ENCODE results near the gene CFAP119. TPM values are rescaled to one million over a fixed set of nuclear protein-coding genes. Genes with fewer than 3 reads are reported as not detected.

Gene CFAP119
- polyA plus RNA-seq, 1 donor (not counting 4 experiments of a cell fraction or from before 2014, with no cell fraction given), result 3.0 TPM

DNA sequence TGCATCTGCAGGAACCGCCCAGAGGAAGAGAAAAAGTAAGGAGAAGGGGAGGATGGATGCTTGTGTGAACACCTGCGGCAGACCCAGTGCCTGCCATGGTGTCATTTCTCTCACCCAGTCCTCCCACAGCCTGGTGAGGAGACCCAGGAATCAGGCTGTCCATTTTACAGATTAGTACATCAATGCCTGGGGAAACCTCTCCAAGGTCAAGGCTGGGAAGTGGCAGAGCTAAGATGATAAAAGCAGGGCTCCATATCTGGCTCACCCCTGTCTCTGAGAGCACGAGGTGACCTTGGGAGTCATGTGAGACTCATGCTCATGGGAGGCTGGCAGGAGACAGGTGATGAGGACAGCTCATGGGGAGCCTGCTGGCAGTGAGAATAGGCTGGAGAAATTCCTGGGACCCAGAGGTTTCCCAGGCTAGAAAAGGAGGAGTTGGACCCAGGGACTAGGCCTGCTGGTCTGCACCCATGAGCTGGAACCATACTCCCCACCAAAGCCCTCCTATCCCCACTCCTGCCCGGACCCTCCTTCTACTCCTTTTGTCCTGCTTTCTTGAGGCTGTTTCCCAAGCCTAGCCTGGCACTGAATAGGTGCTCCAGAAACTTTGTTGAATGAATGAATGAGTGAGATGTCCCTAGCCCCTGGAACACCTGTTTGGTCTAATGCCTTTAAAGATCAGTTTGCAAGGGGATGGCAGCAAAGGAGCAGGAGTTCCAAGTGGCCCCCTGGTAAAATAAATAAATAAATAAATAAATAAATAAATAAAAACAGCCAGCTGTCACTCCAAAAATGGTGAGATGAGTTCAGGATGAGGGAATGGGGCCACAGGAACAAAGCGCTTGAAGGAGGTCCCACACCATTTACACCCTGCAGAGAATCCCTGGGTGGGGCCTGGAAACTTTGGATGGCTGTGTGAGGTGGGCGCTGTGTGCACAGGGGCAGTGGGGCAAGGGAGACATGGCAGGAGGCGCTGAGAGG is 23.6 kb upstream of the CFAP119 start:
- TF ChIP-seq EZH2 (IDR thresholded peaks at IDR 0.05; ENCODE audit: low read length) (no peak), CTCF (optimal IDR thresholded peaks at IDR 0.05 in 1 of 3, IDR thresholded peaks at IDR 0.05 in 1 of 3, conservative IDR thresholded peaks at IDR 0.05 in 1 of 3; ENCODE audit: extremely low read depth in 1 of 3, insufficient read depth in 2 of 3, low read length in 3 of 3) (no peak)
- H3K4me1 ChIP-seq (ENCODE audit: control insufficient read depth, extremely low read depth, insufficient read depth, low read length), result peaks cover 10% of the 10 kb centered on the region
- H4K20me1 ChIP-seq (ENCODE audit: control insufficient read depth, extremely low read depth, insufficient read depth, low read length), result no peaks in the 10 kb centered on the region
- FAIRE-seq, result no peak
- no peaks in the 10 kb centered on the region for H3K9me3 ChIP-seq (ENCODE audit: control insufficient read depth, low read depth, low read length)
- no peak for DNase-seq (ENCODE audit: low read depth, low spot score)
- H3K4me2 ChIP-seq (ENCODE audit: control insufficient read depth, extremely low read depth, insufficient read depth, low read depth, low read length), result peak overlapping the region; percentile 87
- no peaks in the 10 kb centered on the region for H3K27me3 ChIP-seq (ENCODE audit: control insufficient read depth, extremely low read depth, insufficient read depth, low read length)
- H2AFZ ChIP-seq (ENCODE audit: control insufficient read depth, low read length), result no peak overlapping the region
- H3K9ac ChIP-seq (ENCODE audit: control insufficient read depth, extremely low read depth, insufficient read depth, low read length), result peak overlapping the region; percentile 88
- dilution Hi-C loops (cut with MboI; ENCODE audit: extremely low pct_ligation_motif_present, low sequenced_read_pairs), result loop anchor here (25.0 kb wide), 1 partner anchor 102 kb away; the partner anchor contains the start of genes BCL7C and CTF1
- no peak overlapping the region for H3K27ac ChIP-seq (ENCODE audit: control insufficient read depth, insufficient read depth, low read length)
- H3K36me3 ChIP-seq (ENCODE audit: control insufficient read depth in 2 of 2, extremely low read depth in 1 of 2, insufficient read depth in 2 of 2, low read length in 2 of 2), result peaks cover 6 to 18% of the 10 kb centered on the region in 2 experiments
- peak overlapping the region; percentile 59 to 86 (median 85) for H3K4me3 ChIP-seq (ENCODE audit: control insufficient read depth in 2 of 3, extremely low read depth in 1 of 3, insufficient read depth in 2 of 3, low read depth in 1 of 3, low read length in 3 of 3)
- H3K9me1 ChIP-seq (ENCODE audit: control insufficient read depth, extremely low read depth, insufficient read depth, low read length), result no peaks in the 10 kb centered on the region
- H3K79me2 ChIP-seq (ENCODE audit: control insufficient read depth, insufficient read depth, low read length), result peaks cover 20% of the 10 kb centered on the region

DNA sequence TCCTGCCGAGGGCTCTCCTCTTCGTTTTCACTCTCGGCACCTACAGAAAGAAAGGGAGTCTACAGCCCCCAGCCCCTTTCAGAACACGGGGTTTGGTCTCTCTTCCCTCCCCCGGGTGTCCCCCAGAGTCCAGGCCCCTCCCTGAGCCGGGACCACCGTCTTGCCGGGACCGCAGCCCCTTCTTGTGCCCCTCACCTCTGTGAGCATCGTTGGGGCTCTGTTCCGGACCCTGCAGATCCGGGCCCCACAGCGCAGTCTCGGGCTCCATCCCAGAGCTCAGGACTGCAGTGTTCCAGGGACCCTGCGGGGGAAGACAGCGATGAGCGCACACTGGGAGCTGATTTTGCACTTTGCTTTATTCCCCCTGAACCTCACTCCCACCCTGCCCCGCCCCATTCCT is 22.4 kb upstream of the CFAP119 start:
- no peaks in the 10 kb centered on the region for H3K9me3 ChIP-seq (ENCODE audit: control insufficient read depth, low read depth, low read length)
- no peaks in the 10 kb centered on the region for H3K27me3 ChIP-seq (ENCODE audit: control insufficient read depth, extremely low read depth, insufficient read depth, low read length)
- H3K36me3 ChIP-seq (ENCODE audit: control insufficient read depth in 2 of 2, extremely low read depth in 1 of 2, insufficient read depth in 2 of 2, low read length in 2 of 2), result peaks cover 6 to 20% of the 10 kb centered on the region in 2 experiments
- H3K4me2 ChIP-seq (ENCODE audit: control insufficient read depth, extremely low read depth, insufficient read depth, low read depth, low read length), result no peak overlapping the region
- no peak overlapping the region for H3K27ac ChIP-seq (ENCODE audit: control insufficient read depth, insufficient read depth, low read length)
- H2AFZ ChIP-seq (ENCODE audit: control insufficient read depth, low read length), result no peak overlapping the region
- H3K9me1 ChIP-seq (ENCODE audit: control insufficient read depth, extremely low read depth, insufficient read depth, low read length), result no peaks in the 10 kb centered on the region
- DNase-seq (ENCODE audit: low read depth, low spot score), result no peak
- H3K79me2 ChIP-seq (ENCODE audit: control insufficient read depth, insufficient read depth, low read length), result peaks cover 20% of the 10 kb centered on the region
- no peaks in the 10 kb centered on the region for H4K20me1 ChIP-seq (ENCODE audit: control insufficient read depth, extremely low read depth, insufficient read depth, low read length)
- peaks cover 10% of the 10 kb centered on the region for H3K4me1 ChIP-seq (ENCODE audit: control insufficient read depth, extremely low read depth, insufficient read depth, low read length)
- TF ChIP-seq EZH2 (IDR thresholded peaks at IDR 0.05; ENCODE audit: low read length) (no peak), CTCF (optimal IDR thresholded peaks at IDR 0.05 in 1 of 3, IDR thresholded peaks at IDR 0.05 in 1 of 3, conservative IDR thresholded peaks at IDR 0.05 in 1 of 3; ENCODE audit: extremely low read depth in 1 of 3, insufficient read depth in 2 of 3, low read length in 3 of 3) (no peak)
- no peak for FAIRE-seq
- H3K4me3 ChIP-seq (ENCODE audit: control insufficient read depth in 2 of 3, extremely low read depth in 1 of 3, insufficient read depth in 2 of 3, low read depth in 1 of 3, low read length in 3 of 3), result no peak overlapping the region
- dilution Hi-C loops (cut with MboI; ENCODE audit: extremely low pct_ligation_motif_present, low sequenced_read_pairs), result loop anchor here (25.0 kb wide), 1 partner anchor 103 kb away; the partner anchor contains the start of genes BCL7C and CTF1
- H3K9ac ChIP-seq (ENCODE audit: control insufficient read depth, extremely low read depth, insufficient read depth, low read length), result no peak overlapping the region
